HG03103 (cell line): Measurements from ENCODE around the gene GSTP1.
"Not testable (repeated sequence)": the region's sequence is repeated elsewhere in the genome, so short reads cannot be mapped to it uniquely, and the experiment has no call there.

Experiments
- ATAC-seq: cut with Tn5 transposase; IDR thresholded peaks from one replicate; pipeline ENCODE4 v1.9.1; 2021; ENCODE audit warnings: low read depth; ENCODE audit not compliant: unreplicated experiment

The GSTP1 gene

DNA sequence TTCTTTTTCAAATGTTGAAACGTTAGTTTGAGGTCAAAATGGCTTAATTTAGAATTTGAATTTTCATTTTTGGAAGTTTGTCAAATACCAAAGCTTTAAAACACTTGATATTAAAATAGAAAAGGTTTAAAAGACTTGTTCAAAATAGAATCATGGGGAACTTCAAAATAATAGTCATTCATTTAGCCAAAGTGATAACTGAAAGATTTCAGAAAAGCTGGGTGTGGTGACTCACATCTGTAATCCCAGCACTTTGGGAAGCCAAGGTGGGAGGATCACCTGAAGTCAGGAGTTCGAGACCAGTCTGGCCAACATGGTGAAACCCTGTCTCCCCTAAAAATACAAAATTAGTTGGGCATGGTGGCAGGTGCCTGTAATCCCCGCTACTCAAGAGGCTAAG is 10.9 kb downstream of the GSTP1 start:
- ATAC-seq = no peak

DNA sequence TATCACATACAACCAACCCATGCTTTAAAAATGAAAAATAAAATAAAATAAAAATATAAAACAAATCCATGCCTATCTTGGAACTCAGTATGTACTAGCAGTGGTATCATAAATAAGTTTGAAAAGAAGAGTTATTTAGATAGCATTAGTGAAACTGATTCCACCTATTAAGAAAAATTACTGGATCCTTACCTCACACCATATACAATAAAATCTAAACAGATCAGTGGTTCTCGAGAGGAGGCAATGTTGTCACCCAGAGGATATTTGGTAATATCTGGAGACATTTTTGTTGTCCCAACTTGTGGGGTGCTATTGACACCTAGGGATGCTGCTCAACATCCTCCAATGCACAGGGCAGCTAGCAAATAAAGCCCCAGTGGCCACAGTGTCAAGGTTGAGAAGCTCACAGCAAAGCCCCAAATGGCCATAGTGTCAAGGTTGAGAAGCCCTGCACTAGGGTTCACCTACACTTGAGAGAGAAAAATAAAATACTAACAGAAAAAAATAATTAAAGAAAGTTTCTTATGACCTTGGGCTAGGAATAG is 13.2 kb downstream of the GSTP1 start:
- no peak for ATAC-seq

DNA sequence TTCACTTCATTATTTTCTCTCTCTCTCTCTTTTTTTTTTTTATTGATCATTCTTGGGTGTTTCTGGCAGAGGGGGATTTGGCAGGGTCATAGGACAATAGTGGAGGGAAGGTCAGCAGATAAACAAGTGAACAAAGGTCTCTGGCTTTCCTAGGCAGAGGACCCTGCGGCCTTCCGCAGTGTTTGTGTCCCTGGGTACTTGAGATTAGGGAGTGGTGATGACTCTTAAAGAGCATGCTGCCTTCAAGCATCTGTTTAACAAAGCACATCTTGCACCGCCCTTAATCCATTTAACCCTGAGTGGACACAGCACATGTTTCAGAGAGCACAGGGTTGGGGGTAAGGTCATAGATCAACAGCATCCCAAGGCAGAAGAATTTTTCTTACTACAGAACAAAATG is 13.8 kb downstream of the GSTP1 start:
- not testable (repeated sequence) for ATAC-seq

DNA sequence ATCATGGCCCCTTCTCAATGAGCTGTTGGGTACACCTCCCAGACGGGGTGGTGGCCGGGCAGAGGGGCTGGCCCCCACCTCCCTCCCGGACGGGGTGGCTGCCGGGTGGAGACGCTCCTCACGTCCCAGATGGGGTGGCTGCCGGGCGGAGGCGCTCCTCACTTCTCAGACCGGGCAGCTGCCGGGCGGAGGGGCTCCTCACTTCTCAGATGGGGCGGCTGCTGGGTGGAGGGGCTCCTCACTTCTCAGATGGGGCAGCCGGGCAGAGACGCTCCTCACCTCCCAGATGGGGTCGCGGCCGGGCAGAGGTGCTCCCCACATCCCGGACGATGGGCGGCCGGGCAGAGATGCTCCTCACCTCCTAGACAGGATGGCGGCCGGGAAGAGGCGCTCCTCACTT is 14.4 kb downstream of the GSTP1 start:
- ATAC-seq = not testable (repeated sequence)

DNA sequence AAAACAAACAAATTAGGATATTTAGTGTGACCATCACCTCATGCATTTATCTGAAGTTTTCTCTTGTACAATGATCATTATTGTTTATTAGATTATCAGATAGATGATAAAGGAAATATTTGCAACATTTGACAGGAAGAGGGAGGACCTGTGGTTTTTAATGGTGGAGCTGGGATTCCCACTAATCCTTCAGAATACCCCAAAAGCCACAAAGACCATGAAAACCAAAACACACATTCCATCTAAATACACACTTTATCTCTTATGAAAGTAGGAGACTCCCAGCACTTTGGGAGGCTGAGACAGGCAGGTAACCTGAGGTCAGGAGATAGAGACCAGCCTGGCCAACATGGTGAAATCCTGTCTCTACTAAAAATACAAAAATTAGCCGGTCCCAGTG is 15.5 kb downstream of the GSTP1 start:
- no peak for ATAC-seq

DNA sequence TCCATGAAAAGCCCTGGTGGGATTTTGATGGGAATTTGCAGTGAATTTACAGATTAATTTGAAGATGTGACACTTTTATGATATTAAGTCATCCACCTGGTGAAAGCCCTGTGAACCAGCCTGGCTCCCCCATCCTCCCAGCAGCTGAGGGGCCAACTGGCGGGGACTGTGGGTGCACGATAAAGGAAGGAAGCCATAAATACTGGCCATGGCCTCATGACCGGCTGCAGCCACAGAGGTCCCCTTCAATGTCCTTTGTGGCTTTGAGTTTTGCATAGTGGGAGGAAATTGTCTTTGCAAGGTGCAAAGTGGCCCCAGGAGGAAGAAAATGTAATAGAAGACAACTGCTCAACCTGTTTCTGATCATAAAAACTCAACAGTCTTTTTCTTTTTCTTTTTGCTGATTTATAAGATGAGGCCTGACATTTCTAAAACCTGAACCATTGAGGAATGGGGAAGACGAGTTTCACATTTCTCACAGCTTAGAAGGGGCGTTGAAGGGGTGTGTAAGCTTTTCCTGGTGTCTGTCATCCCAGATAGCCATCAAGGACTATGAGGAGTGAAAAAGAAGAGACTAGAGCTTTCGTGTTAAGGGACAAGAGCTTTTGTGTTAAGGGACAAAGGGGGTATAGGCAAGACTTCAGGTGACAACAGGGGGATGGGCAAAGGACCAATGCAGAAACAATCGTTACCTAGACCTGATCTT is 16.9 kb downstream of the GSTP1 start:
- no peak for ATAC-seq

DNA sequence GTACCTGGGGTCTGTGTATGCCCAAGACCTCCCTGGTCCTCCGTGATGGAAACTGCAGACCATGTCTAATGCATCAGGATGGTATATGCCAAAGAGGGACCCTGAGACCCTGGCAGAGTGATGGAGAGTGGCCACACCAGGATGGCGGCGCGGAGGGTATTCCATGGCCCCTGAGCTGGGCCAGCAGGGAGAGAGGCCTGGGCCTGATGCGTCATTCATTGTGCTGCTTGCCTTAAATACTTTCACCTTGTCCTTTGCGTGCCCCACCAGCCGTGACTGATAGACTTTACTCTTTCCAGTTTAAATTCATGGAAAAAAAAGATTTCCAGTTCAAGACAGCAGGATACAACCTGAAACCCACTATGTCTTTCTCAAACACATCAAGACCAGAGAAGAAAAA is 17.5 kb downstream of the GSTP1 start:
- ATAC-seq = no peak

DNA sequence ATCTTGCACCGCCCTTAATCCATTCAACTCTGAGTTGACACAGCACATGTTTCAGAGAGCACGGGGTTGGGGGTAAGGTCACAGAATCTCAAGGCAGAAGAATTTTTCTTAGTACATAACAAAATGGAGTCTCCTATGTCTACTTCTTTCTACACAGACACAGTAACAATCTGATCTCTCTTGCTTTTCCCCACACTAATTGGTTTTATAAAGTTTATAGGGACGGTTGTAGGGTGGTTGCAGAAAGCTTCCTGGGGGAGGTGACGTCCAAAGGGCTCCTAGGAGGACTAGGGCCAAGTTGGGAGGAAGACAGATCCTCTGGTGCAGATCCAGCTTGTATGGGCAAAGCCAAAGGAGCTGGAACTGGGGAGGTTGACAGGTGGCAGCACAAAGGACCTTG is 20.5 kb downstream of the GSTP1 start:
- not testable (repeated sequence) for ATAC-seq

DNA sequence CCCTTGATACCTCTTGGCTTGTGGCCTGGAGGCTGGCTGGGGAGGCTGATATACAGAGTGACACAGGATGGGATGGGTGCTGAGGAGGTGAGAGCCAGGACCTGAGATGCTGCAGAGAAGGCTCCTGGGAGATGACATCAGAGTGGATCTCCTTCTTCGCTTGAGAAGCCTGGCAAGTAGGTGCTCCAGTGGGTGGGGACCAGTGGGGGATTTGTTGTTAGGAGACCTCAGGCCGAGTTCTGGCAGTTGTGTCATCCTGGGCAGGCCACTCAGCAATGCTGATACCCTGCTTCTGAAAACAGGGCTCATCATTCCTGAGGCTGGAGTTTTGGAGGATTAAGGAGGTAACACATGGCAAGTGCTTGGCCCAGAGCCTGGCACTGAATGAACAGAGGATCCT is 21.2 kb downstream of the GSTP1 start:
- ATAC-seq = no peak

DNA sequence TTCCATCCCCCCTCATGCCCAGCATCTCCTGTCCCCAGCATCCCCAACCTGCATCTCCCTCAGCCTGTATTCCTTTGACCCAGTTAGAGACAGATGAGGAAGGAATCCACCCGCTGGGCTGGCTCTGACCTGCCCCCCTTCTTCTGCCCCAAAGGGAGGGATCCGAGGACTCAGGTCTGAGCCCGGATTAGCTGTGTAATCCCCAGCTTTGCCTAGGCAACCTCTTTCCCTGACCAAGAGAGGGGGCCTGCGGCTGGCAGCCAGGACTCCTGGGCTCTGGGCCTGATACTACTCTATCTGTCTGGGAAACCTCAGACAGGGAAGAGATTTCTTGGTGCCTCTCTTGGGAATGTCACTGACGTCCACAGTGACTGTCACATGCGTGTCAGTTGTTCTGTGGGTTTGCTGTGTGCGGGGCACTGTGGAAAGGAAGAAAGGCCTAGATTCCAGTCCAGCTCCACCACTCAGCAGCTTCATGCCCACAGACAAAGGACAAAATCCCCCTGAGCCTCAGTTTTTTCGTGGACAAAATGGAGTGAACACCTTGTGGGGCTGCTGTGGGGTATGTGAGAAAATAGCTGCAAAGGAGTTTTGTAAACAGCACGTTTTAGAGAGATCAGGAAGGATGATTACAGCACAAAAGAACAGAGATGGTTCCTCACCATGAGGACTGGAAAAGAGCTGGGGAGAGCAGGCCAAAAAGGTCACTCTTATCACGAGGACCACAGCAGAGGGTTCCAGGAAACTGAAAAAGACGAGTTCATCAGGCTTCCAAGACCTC is 21.8 kb downstream of the GSTP1 start:
- ATAC-seq = no peak

DNA sequence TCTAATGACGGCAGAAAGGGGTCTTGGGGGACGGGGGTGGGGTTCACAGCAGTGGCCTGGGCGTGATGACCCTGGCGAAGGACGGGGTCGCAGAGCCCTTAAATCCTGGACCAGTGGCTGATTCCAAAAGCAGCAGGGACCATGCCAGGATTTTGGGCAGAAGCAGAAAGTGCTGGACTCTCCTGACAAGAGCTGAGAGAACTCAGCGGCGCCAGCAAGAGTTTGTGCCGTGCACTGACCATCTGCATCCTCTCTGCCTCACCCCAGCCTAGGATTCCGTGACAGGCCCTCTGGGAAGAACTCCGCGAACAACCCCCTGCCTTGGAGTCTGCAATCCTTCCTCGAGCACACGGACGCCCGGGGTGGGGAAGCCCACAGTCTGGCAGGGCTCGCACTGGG is 22.5 kb downstream of the GSTP1 start:
- no peak for ATAC-seq

DNA sequence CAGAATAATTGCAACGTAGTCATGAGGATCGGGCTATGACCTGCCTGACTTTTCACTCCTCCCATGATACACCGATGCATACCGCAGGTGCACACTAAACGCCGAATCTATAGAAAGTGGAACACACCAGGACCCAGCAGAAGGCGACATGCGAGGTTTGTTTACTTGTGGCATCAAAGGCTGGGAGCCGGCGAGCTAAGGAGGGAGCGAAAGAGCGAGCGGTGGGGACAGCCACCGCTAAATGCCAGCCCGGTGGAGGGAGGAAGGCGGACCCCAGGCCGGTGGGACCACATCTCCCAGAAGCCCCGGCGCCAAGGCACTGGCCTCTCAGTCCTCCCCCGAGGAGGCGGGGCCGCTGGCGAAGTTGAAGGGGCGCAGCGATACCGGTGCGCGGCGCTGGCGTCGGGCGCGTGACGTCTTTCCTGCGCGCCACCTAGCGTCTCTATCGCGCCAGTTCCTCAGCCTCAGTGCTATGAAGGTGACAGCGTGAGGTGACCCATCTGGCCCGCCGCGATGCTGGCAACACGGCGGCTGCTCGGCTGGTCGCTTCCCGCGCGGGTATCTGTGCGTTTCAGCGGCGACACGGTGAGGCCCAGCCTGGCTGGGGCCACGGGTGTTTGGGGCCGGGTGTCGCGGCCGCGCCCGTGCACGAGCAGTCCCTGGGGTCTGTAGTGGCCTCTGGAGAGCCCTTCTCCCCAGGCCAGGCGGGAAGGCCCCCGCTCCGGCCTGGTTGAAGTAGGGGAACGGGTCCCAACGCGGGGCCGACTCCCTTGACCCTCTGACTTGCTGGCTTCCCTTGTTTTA is 23.1 kb downstream of the GSTP1 start, which contains the start of gene NDUFV1:
Gene NDUFV1 (plus strand): TSS at position 445 of the 804 bp plus-strand sequence. CDS start 69 bp downstream, at position 514.
- peak; percentile 86 for ATAC-seq

DNA sequence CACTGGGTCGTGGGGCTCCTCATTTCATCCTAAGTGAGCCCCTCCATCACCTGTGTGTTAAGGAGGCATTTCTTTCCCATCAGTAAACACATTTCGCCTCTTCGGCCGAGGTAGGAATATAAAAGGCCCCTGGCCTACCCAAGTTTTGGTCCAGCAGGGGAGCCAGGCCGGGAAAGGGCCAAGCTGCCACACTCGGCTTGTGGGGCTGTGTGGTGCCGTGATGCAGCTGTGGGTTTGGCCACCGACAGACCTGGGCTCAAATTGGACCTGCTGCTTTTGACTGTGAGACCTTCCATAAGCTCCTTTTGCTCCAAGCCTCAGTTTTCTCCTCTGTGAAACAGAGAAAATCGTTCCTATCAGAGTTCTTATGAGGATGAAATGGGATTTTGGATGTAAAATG is 23.9 kb downstream of the GSTP1 start:
- no peak for ATAC-seq

DNA sequence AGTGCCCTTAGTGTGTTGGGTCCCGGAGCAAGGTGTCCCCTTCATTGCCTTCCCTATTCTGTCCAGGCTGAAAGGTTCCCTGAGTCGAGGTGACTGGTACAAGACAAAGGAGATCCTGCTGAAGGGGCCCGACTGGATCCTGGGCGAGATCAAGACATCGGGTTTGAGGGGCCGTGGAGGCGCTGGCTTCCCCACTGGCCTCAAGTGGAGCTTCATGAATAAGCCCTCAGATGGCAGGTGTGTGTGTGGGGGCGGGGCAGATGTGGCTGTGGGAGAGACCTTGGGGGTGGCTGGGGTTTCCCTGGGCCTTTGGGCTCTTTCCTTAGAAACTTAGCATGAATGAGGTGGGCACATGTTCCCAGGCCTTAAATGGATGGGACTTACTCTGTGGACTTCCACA is 24.9 kb downstream of the GSTP1 start:
- ATAC-seq = no peak

DNA sequence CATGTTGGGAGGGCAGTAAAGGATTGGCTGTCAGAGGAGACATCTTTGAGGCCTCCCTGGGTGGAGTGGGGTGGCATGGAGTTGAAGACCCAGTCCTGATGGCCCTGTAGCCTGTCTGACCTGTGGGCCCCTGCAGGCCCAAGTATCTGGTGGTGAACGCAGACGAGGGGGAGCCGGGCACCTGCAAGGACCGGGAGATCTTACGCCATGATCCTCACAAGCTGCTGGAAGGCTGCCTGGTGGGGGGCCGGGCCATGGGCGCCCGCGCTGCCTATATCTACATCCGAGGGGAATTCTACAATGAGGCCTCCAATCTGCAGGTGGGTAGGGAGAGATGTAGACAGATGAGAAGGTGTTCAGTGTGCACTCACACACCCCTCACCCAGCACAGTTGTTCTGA is 25.7 kb downstream of the GSTP1 start:
- ATAC-seq = no peak

DNA sequence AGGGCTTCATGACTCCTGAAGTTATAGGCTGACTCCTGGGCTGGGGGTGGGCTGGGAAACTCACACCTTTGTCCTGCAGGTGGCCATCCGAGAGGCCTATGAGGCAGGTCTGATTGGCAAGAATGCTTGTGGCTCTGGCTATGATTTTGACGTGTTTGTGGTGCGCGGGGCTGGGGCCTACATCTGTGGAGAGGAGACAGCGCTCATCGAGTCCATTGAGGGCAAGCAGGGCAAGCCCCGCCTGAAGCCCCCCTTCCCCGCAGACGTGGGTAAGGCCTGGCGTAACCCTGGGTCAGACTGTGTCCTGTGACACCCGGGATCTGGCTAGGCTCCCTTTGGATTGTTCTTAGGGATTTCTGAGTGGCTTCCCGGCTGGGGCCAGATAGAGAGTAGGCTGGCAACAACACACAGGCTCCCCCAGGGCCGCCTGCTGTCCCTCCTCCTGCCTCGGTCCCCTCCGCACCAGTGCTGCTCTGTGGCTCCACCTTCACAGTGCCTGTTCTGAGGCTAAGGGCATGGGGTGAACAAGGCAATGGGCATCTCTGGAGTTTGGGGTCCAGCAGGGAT is 26.8 kb downstream of the GSTP1 start:
- no peak for ATAC-seq

DNA sequence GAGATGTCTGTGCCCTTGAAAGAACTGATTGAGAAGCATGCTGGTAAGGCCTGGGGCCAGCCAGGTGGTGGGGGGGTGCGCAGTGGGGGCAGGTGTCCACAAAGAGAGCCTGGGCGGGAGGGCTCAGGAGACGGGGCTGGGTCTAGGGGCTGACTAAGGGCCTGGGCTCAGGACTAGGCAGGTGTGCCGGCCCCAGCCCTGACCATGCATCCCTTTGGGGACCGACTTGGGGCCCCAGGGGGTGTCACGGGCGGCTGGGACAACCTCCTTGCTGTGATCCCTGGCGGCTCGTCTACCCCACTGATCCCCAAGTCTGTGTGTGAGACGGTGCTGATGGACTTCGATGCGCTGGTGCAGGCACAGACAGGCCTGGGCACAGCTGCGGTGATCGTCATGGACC is 27.6 kb downstream of the GSTP1 start:
- ATAC-seq = no peak

DNA sequence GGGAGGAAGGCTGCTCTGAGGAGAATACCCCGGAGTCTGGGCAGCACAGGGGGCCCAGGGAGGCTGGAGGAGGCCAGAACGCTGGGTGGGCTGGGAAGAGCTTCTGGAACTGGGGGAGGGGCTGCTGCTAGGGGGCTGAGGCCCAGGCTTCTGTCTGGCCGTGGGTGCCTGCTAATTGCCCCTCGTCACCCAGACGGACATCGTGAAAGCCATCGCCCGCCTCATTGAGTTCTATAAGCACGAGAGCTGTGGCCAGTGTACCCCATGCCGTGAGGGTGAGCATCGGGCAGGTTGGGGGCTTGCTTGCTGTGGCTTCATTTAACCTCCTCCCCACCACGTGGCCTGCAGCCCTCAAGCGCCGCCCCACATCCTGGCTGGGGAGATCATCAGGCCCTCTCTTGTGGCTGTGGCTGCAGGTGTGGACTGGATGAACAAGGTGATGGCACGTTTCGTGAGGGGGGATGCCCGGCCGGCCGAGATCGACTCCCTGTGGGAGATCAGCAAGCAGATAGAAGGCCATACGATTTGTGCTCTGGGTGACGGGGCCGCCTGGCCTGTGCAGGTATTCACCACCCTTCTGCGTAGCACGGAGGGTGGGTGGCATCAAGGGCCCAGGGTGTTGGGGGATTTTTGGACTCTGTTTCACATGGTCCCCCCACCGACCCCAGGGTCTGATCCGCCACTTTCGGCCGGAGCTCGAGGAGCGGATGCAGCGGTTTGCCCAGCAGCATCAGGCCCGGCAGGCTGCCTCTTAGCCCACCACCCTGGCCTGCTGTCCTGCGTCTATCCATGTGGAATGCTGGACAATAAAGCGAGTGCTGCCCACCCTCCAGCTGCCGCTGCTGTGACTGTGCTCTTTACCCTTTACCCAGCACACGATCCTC is 28.3 kb downstream of the GSTP1 start:
- ATAC-seq = no peak

DNA sequence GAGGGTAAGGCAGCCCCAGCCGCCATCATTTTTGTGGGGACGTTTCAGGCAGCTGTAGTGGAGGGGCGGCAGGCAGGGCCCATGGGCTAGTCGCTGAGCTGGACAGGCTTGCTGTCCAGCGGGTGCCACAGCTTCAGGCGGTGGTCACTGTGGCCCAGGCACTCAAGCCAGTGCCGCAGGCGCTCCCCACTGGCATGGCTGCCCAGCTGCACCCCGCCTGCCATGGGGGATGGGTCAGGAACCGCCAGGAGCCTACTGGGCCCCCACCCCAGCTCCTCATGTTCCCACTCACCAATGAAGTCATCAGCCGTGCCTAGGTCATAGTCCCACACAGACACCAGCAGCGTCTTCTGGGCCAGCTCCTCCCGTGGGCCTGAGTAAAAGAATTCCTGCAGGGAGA is 29.1 kb downstream of the GSTP1 start:
- ATAC-seq = no peak
